ENCODE data around the gene CACNA1H.

Gene CACNA1H

DNA sequence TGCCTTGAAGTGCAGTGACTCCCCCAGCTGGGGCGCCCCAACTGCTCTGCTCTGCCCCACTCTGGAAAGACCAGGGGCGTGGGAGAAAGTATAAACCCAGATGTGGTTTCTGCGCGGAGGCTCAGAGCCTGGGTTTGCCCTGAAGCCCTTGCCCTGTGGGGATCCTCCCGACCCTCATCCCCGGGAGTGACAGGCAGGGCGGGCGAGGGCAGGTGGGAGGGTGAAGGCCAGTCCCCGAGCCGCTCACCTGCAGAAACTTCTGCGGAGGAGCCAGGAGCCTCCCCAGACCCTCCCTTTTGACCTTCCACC, 106.8 kb downstream of the CACNA1H start:
- TF ChIP-seq, protein P1, sequence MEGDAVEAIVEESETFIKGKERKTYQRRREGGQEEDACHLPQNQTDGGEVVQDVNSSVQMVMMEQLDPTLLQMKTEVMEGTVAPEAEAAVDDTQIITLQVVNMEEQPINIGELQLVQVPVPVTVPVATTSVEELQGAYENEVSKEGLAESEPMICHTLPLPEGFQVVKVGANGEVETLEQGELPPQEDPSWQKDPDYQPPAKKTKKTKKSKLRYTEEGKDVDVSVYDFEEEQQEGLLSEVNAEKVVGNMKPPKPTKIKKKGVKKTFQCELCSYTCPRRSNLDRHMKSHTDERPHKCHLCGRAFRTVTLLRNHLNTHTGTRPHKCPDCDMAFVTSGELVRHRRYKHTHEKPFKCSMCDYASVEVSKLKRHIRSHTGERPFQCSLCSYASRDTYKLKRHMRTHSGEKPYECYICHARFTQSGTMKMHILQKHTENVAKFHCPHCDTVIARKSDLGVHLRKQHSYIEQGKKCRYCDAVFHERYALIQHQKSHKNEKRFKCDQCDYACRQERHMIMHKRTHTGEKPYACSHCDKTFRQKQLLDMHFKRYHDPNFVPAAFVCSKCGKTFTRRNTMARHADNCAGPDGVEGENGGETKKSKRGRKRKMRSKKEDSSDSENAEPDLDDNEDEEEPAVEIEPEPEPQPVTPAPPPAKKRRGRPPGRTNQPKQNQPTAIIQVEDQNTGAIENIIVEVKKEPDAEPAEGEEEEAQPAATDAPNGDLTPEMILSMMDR (IDR thresholded peaks at IDR 0.05; ENCODE audit: low read depth, low read length) = no peak
- H3K27ac ChIP-seq (ENCODE audit: low read length) = no peak overlapping the region
- H2AFZ ChIP-seq (ENCODE audit: low read depth, low read length) = no peak overlapping the region
- no peaks in the 10 kb centered on the region for H3K4me1 ChIP-seq (ENCODE audit: low read length)
- no peaks in the 10 kb centered on the region for H3K79me2 ChIP-seq (ENCODE audit: low read length)
- H3K36me3 ChIP-seq (replicated peaks; ENCODE audit: low read depth, low read length) = no peaks in the 10 kb centered on the region
- H4K20me1 ChIP-seq (ENCODE audit: insufficient read depth, low read length) = no peaks in the 10 kb centered on the region
- H3K9ac ChIP-seq (ENCODE audit: low read length) = no peak overlapping the region
- H3K9me3 ChIP-seq (ENCODE audit: insufficient read depth, low read length) = no peaks in the 10 kb centered on the region
- H3K4me2 ChIP-seq (ENCODE audit: low read length) = no peak overlapping the region
- H3K27me3 ChIP-seq (ENCODE audit: low read depth, low read length) = no peaks in the 10 kb centered on the region
- H3K4me3 ChIP-seq (ENCODE audit: low read length) = no peak overlapping the region

DNA sequence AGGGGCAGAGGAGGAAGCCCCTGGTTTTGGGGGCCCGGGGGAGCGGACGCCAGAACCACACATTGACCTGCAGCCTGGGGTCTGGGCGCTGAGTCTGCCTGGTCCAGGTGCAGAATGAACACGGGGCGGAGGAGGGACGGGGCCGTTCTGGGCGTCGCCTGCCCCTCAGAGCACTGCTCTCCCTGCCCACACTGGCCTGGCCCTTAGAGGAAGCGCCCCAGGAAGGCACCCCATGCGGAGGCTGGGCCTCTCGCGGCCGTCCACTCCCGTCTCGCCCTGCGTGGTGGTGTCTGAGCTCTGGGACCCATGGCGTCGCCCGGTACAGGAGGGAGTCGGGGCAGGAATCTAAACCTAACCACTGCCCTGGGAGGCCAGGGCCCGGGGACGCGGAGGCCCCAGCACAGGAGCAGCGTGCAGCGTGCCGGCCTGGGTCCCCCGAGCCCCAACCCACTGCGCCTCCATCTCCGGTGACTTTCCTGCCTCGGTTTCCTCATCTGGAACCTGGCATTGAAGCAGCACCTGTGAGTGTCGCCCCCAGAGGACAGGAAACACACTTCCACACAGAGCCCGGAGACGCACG, 107.3 kb downstream of the CACNA1H start:
- Histone ChIP-seq H3K79me2 (ENCODE audit: low read length) (no peaks in the 10 kb centered on the region), H3K9ac (ENCODE audit: low read length) (no peak overlapping the region), H4K20me1 (ENCODE audit: insufficient read depth, low read length) (no peaks in the 10 kb centered on the region), H3K9me3 (ENCODE audit: insufficient read depth, low read length) (no peaks in the 10 kb centered on the region), H3K36me3 (replicated peaks; ENCODE audit: low read depth, low read length) (no peaks in the 10 kb centered on the region), H2AFZ (ENCODE audit: low read depth, low read length) (no peak overlapping the region), H3K4me3 (ENCODE audit: low read length) (no peak overlapping the region), H3K4me2 (ENCODE audit: low read length) (no peak overlapping the region), H3K27me3 (ENCODE audit: low read depth, low read length) (no peaks in the 10 kb centered on the region), H3K27ac (ENCODE audit: low read length) (no peak overlapping the region), H3K4me1 (ENCODE audit: low read length) (no peaks in the 10 kb centered on the region)
- TF ChIP-seq, protein P1 (IDR thresholded peaks at IDR 0.05; ENCODE audit: low read depth, low read length) = no peak
- no peak for TF ChIP-seq EZH2phosphoT487 (IDR thresholded peaks at IDR 0.05; ENCODE audit: low read depth)

DNA sequence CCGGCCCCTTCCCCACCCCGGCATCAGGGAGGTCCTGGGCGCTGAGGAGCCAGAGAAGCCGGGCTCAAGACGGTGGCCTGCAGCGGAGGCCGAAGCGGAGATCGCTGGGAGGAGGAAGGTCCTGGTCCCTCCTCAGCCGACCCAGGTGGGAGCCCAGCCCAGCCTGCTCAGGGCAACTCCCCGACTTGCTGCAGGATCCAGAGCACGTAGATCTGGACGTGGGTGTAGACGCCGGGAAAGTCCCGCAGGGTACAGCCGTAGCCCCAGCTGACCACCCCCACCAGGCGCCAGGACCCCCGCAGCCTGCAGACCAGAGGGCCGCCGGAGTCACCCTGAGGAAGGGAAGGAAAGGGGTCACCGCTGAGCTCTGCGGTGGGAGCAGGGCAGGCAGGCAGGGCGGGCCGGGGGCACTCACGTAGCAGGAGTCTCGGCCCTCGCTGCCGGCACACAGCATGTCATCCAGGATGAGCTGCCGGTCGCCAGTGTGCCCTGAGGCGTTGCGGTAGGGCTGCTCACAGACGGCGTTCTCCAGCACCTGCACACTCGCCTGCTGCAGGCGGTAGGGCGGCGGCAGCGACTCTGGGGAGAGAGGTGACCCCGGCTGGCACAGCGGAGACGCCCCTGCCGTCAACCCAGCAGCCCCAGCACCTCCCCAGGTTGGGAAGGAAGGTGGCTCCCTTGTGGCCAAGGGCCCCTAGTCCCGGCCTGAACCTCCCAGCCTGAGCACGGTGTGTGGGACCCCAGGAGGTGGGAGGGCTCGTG, 108.4 kb downstream of the CACNA1H start:
- Histone ChIP-seq H3K4me1 (ENCODE audit: low read length) (no peaks in the 10 kb centered on the region), H2AFZ (ENCODE audit: low read depth, low read length) (no peak overlapping the region), H3K4me3 (ENCODE audit: low read length) (no peak overlapping the region), H3K79me2 (ENCODE audit: low read length) (no peaks in the 10 kb centered on the region), H3K36me3 (replicated peaks; ENCODE audit: low read depth, low read length) (no peaks in the 10 kb centered on the region), H3K4me2 (ENCODE audit: low read length) (no peak overlapping the region), H3K9ac (ENCODE audit: low read length) (no peak overlapping the region), H4K20me1 (ENCODE audit: insufficient read depth, low read length) (no peaks in the 10 kb centered on the region), H3K9me3 (ENCODE audit: insufficient read depth, low read length) (no peaks in the 10 kb centered on the region), H3K27me3 (ENCODE audit: low read depth, low read length) (no peaks in the 10 kb centered on the region), H3K27ac (ENCODE audit: low read length) (no peak overlapping the region)
- TF ChIP-seq, protein P1 (IDR thresholded peaks at IDR 0.05; ENCODE audit: low read depth, low read length) = no peak
- TF ChIP-seq EZH2phosphoT487 (IDR thresholded peaks at IDR 0.05; ENCODE audit: low read depth) = no peak

DNA sequence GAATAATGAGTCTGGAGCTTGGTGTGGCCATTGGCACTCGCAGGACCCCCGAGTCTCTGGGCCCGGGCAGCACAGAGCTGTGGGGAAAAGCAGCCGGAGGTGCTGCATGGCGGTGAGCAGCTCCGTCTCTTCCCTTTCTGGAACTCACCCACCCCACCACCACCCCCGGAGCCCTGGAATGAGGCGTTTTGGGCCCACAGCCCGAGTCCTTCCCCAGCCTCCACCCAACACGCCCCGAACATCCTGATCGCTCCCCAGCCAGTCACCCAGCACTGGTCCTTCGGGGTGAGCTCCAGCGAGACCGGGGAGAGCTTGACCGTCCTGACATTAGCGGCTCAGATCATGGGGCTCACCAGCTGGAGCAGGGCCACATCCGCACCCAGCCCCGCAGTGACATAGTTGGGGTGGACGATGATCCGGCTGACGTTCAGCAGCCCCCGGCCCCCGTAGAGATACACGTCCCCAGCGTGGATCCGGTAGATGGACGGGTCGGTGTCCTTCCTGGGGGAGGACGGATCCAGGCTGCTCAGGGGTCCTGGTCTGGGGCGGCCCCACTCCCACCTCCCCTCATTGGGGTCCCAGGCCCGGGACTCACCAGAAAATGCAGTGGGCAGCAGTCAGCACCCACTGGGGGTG, 109.4 kb downstream of the CACNA1H start:
- no peak overlapping the region for H2AFZ ChIP-seq (ENCODE audit: low read depth, low read length)

More for the DNA sequence above, 109.4 kb downstream of the CACNA1H start:
- H3K4me3 ChIP-seq (ENCODE audit: low read length) = no peak overlapping the region
- H3K27me3 ChIP-seq (ENCODE audit: low read depth, low read length) = no peaks in the 10 kb centered on the region
- no peaks in the 10 kb centered on the region for H3K36me3 ChIP-seq (replicated peaks; ENCODE audit: low read depth, low read length)
- H3K79me2 ChIP-seq (ENCODE audit: low read length) = no peaks in the 10 kb centered on the region
- no peak for TF ChIP-seq EZH2phosphoT487 (IDR thresholded peaks at IDR 0.05; ENCODE audit: low read depth)
- H3K9me3 ChIP-seq (ENCODE audit: insufficient read depth, low read length) = no peaks in the 10 kb centered on the region
- H3K4me2 ChIP-seq (ENCODE audit: low read length) = no peak overlapping the region
- no peak overlapping the region for H3K27ac ChIP-seq (ENCODE audit: low read length)
- no peaks in the 10 kb centered on the region for H3K4me1 ChIP-seq (ENCODE audit: low read length)
- H4K20me1 ChIP-seq (ENCODE audit: insufficient read depth, low read length) = no peaks in the 10 kb centered on the region
- no peak overlapping the region for H3K9ac ChIP-seq (ENCODE audit: low read length)

All from OCI-LY3 (cell line).